ENCODE data around the gene PIK3C2G.

GRCh38 chr12:18522806-18523205, 261.5 kb downstream of the PIK3C2G start:
- TF ChIP-seq CTCF (IDR thresholded peaks at IDR 0.05) (no peak), POLR2A (IDR thresholded peaks at IDR 0.05) (no peak)

All from lower leg skin (tissue), 3 donors.